ENCODE data around the gene PCSK9. TPM values are rescaled to one million over a fixed set of nuclear protein-coding genes. Genes with fewer than 3 reads are reported as not detected.

Gene PCSK9
- total RNA-seq, 4 donors from 2014 or later: 3.5 to 18.4 (median 8.5) TPM

GRCh38 chr1:54997711-54997986 is 41.7 kb upstream of the PCSK9 start:
- Histone ChIP-seq H3K4me3 (no peak overlapping the region), H3K27me3 (peaks cover 0 to 9% of the 10 kb centered on the region in 2 donors), H3K27ac (no peak overlapping the region), H3K9me3 (no peaks in the 10 kb centered on the region), H3K4me1 (peaks cover 0 to 10% (median 1%) of the 10 kb centered on the region in 4 donors), H3K36me3 (no peaks in the 10 kb centered on the region)
- no peak for DNase-seq
- no peak for TF ChIP-seq POLR2A (IDR thresholded peaks at IDR 0.05)
- TF ChIP-seq, protein P1, sequence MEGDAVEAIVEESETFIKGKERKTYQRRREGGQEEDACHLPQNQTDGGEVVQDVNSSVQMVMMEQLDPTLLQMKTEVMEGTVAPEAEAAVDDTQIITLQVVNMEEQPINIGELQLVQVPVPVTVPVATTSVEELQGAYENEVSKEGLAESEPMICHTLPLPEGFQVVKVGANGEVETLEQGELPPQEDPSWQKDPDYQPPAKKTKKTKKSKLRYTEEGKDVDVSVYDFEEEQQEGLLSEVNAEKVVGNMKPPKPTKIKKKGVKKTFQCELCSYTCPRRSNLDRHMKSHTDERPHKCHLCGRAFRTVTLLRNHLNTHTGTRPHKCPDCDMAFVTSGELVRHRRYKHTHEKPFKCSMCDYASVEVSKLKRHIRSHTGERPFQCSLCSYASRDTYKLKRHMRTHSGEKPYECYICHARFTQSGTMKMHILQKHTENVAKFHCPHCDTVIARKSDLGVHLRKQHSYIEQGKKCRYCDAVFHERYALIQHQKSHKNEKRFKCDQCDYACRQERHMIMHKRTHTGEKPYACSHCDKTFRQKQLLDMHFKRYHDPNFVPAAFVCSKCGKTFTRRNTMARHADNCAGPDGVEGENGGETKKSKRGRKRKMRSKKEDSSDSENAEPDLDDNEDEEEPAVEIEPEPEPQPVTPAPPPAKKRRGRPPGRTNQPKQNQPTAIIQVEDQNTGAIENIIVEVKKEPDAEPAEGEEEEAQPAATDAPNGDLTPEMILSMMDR (IDR thresholded peaks at IDR 0.05): no peak

DNA sequence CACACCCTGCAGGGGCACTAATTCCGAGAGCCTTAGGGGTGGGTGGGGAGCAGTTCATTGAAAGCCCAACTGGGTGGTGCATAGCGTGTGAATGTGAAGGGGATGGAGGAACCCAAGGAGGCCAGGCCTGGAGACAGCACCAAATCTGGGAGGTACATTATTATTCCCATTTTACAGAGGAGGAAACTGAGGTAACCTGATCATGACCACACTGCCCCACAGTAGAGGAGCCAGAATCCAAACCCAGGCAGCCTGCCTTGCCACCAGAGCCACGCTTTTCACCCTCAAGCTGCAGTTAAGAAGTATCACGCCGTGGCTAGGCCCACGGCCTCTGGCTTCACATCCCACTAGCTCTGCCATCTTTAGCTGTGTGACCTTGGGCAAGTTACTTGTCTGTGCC is 41.2 kb upstream of the PCSK9 start:
- no peaks in the 10 kb centered on the region for H3K36me3 ChIP-seq
- no peak for TF ChIP-seq POLR2A (IDR thresholded peaks at IDR 0.05)
- TF ChIP-seq, protein P1 (IDR thresholded peaks at IDR 0.05): no peak
- peaks cover 0 to 10% (median 1%) of the 10 kb centered on the region in 4 donors for H3K4me1 ChIP-seq
- no peak overlapping the region for H3K27ac ChIP-seq
- peak in 1 of 3 donors; percentile 20 for DNase-seq
- H3K4me3 ChIP-seq: no peak overlapping the region
- H3K27me3 ChIP-seq: peaks cover 0 to 9% of the 10 kb centered on the region in 2 donors
- H3K9me3 ChIP-seq: no peaks in the 10 kb centered on the region

GRCh38 chr1:54998677-54999076 is 40.7 kb upstream of the PCSK9 start, which contains the start of gene BSND:
BSND (plus strand) TSS chr1:54998933; CDS start chr1:54999187, 254 bp downstream.
- TF ChIP-seq, protein P1 (IDR thresholded peaks at IDR 0.05): no peak
- TF ChIP-seq POLR2A (IDR thresholded peaks at IDR 0.05): no peak
- no peak within 1 kb of the TSS for H3K27ac ChIP-seq
- H3K36me3 ChIP-seq: no peaks in the 10 kb centered on the region
- no peaks in the 10 kb centered on the region for H3K9me3 ChIP-seq
- peaks cover 0 to 10% (median 1%) of the 10 kb centered on the region in 4 donors for H3K4me1 ChIP-seq
- peak in 1 of 3 donors; percentile 46 for DNase-seq
- H3K4me3 ChIP-seq: no peak within 1 kb of the TSS
- peaks cover 0 to 9% of the 10 kb centered on the region in 2 donors for H3K27me3 ChIP-seq

DNA sequence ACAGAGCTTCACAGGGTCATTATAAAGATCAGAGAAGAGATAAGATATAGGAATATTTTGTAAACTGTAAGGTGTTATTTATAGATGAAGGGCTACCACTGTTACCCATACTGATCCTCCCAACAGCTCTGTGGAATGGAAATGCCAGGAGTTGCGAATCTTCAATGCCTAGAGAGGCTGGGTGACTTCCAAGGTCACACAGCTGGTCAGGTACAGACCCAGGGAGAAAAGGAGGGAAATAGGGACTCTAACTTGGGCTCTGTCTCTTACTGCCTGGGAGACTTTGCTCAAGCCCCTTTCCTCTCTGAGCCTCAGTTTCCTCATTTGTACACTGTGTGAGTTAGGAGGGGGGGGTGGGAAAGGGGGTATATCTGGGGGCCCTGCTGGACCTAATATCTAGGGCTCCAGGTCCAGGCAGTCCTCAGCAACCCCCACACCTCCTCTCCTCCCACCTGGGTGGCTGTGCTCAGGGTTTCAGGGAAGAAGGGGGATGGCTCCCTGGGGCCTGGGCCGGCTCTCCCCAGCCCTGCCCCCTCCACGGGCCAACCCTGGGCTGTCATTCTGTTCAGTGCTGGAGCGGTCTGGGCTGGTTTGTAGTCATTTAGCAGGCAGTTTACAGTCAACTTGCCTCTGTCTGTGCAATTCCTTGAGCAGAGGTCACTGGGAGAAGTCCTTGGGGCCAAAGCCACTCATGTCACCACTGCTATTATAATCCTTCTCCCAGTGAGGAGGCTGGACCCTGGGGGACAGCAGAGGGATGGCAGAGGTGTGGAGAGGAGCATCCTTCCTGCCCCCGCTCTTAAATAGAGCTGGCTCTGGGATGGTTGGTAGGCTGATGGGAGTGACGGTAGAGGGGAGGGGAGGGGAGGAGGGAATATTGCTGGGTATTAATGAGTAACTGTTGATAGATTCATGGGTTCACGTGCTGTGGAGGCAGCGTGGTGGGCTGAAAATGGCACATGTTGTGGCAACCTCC is 39.0 kb upstream of the PCSK9 start:
- Histone ChIP-seq H3K4me1 (peaks cover 0 to 10% (median 1%) of the 10 kb centered on the region in 4 donors), H3K4me3 (no peak overlapping the region), H3K36me3 (no peaks in the 10 kb centered on the region), H3K9me3 (no peaks in the 10 kb centered on the region), H3K27ac (no peak overlapping the region), H3K27me3 (peaks cover 0 to 9% of the 10 kb centered on the region in 2 donors)
- DNase-seq: no peak
- TF ChIP-seq POLR2A (IDR thresholded peaks at IDR 0.05): no peak
- TF ChIP-seq, protein P1 (IDR thresholded peaks at IDR 0.05): no peak

- Histone ChIP-seq H3K27me3 (peaks cover 0 to 9% of the 10 kb centered on the region in 2 donors), H3K36me3 (no peaks in the 10 kb centered on the region), H3K27ac (no peak overlapping the region), H3K4me3 (no peak overlapping the region), H3K4me1 (peaks cover 0 to 9% (median 1%) of the 10 kb centered on the region in 4 donors), H3K9me3 (no peaks in the 10 kb centered on the region)
- TF ChIP-seq, protein P1 (IDR thresholded peaks at IDR 0.05): no peak
- no peak for TF ChIP-seq POLR2A (IDR thresholded peaks at IDR 0.05)
- DNase-seq: no peak
Measured at GRCh38 chr1:55001311-55001710, 38.0 kb upstream of the PCSK9 start.
